Trophoblast cell (in vitro differentiated cells and primary cell): ENCODE results near the gene CXXC5.

Experiments used
- DNase-seq, 2 donors: peaks; one replicate each; pipeline ENCODE4 v3.0.0-alpha.2; 2016
- H2AFZ ChIP-seq: 2 replicates; pipeline ENCODE4 v1.6.1; 2013; ENCODE audit warnings: low read length, moderate library complexity, mild to moderate bottlenecking; ENCODE audit not compliant: insufficient read depth, poor library complexity
- H2AK5ac ChIP-seq: 2 replicates; pipeline ENCODE4 v1.6.1; 2013; ENCODE audit warnings: mild to moderate bottlenecking, low read length
- H2BK120ac ChIP-seq: 2 replicates; pipeline ENCODE4 v1.6.1; 2013; ENCODE audit warnings: low read length, mild to moderate bottlenecking, moderate library complexity; ENCODE audit not compliant: insufficient read depth, poor library complexity
- H2BK12ac ChIP-seq: 2 replicates; pipeline ENCODE4 v1.6.1; 2013; ENCODE audit warnings: mild to moderate bottlenecking, low read length, moderate library complexity
- H2BK5ac ChIP-seq: 2 replicates; pipeline ENCODE4 v1.6.1; 2013; ENCODE audit warnings: low read length, low read depth, moderate library complexity, mild to moderate bottlenecking; ENCODE audit not compliant: poor library complexity
- H3K14ac ChIP-seq: 2 replicates; pipeline ENCODE4 v1.6.1; 2013; ENCODE audit warnings: mild to moderate bottlenecking, low read length
- H3K18ac ChIP-seq: 2 replicates; pipeline ENCODE4 v1.6.1; 2013; ENCODE audit warnings: mild to moderate bottlenecking, low read length
- H3K23ac ChIP-seq: 2 replicates; pipeline ENCODE4 v1.6.1; 2013; ENCODE audit warnings: low read length
- H3K27ac ChIP-seq: 2 replicates; pipeline ENCODE4 v1.5.1; 2013; ENCODE audit warnings: low read depth, mild to moderate bottlenecking, inconsistent platforms, low read length, moderate library complexity
- H3K27me3 ChIP-seq: 2 replicates; pipeline ENCODE4 v1.6.1; 2013; ENCODE audit warnings: inconsistent platforms, mild to moderate bottlenecking, low read length, moderate library complexity; ENCODE audit not compliant: insufficient read depth
- H3K36me3 ChIP-seq, 2 experiments: 1 replicate in 1 of 2; 2 replicates in 1 of 2; pipeline ENCODE4 v1.6.1; 2013; ENCODE audit warnings: low read length in 2 of 2, mild to moderate bottlenecking in 2 of 2, moderate library complexity in 1 of 2; ENCODE audit not compliant: insufficient read depth in 2 of 2, control insufficient read depth in 1 of 2
- H3K4ac ChIP-seq: 2 replicates; pipeline ENCODE4 v1.6.1; 2013; ENCODE audit warnings: low read depth, mild to moderate bottlenecking, low read length, moderate library complexity
- H3K4me1 ChIP-seq, 2 experiments: 1 replicate in 1 of 2; 2 replicates in 1 of 2; pipeline ENCODE4 v1.6.1; 2013; ENCODE audit warnings: low read length in 2 of 2, mild to moderate bottlenecking in 2 of 2, moderate library complexity in 1 of 2; ENCODE audit not compliant: insufficient read depth in 2 of 2, control insufficient read depth in 1 of 2
- H3K4me2 ChIP-seq: 2 replicates; pipeline ENCODE4 v1.6.1; 2013; ENCODE audit warnings: inconsistent platforms, mild to moderate bottlenecking, low read length, moderate library complexity
- H3K4me3 ChIP-seq: 2 replicates; pipeline ENCODE4 v1.5.1; 2013; ENCODE audit warnings: mild to moderate bottlenecking, low read depth, low read length, inconsistent platforms
- H3K79me1 ChIP-seq: one replicate; pipeline ENCODE4 v1.6.1; 2013; ENCODE audit warnings: low read length
- H3K79me2 ChIP-seq: 2 replicates; pipeline ENCODE4 v1.6.1; 2013; ENCODE audit warnings: low read length, mild to moderate bottlenecking; ENCODE audit not compliant: control insufficient read depth, insufficient read depth, poor library complexity
- H3K9ac ChIP-seq: 2 replicates; pipeline ENCODE4 v1.6.1; 2013; ENCODE audit warnings: mild to moderate bottlenecking, low read length
- H3K9me3 ChIP-seq: 2 replicates; pipeline ENCODE4 v1.6.1; 2013; ENCODE audit warnings: low read depth, mild to moderate bottlenecking, control low read depth, inconsistent platforms, low read length; ENCODE audit not compliant: insufficient read depth
- H4K12ac ChIP-seq: 2 replicates; pipeline ENCODE4 v1.6.1; 2013; ENCODE audit warnings: low read depth, mild to moderate bottlenecking, low read length, moderate library complexity
- H4K8ac ChIP-seq: 2 replicates; pipeline ENCODE4 v1.6.1; 2013; ENCODE audit warnings: low read depth, mild to moderate bottlenecking, low read length, moderate library complexity
- H4K91ac ChIP-seq: one replicate; pipeline ENCODE4 v1.6.1; 2013; ENCODE audit warnings: low read depth, mild to moderate bottlenecking, low read length, moderate library complexity
- WGBS: extraction: QIAGEN DNeasy Blood & Tissue Kit; methylation state at CpG from one replicate; pipeline ENCODE4 v1.1.7; 2013; ENCODE audit warnings: missing lambda C conversion rate; ENCODE audit not compliant: insufficient read length, insufficient coverage; ENCODE audit errors: extremely low coverage; 5-methylcytosine and 5-hydroxymethylcytosine counted together

Gene CXXC5

GRCh38 chr5:139660923-139661814 lies 13.0 kb downstream of the CXXC5 start:
- H3K27ac ChIP-seq: peak overlapping the region; percentile 73
- peak overlapping the region; percentile 69 for H2AK5ac ChIP-seq
- peak; percentile 73 to 81 for DNase-seq
- H2AFZ ChIP-seq: peak overlapping the region; percentile 62
- peaks cover 34 to 46% of the 10 kb centered on the region in 2 experiments for H3K36me3 ChIP-seq
- H2BK5ac ChIP-seq: peak overlapping the region; percentile 50
- H3K4me1 ChIP-seq: peaks cover 67 to 71% of the 10 kb centered on the region in 2 experiments
- peaks cover 5% of the 10 kb centered on the region for H3K9me3 ChIP-seq
- H3K18ac ChIP-seq: peak overlapping the region; percentile 67
- peak overlapping the region; percentile 78 for H2BK120ac ChIP-seq
- H4K12ac ChIP-seq: no peak overlapping the region
- H4K91ac ChIP-seq: peak overlapping the region; percentile 63
- H3K79me2 ChIP-seq: peaks cover 58% of the 10 kb centered on the region
- no peak overlapping the region for H3K9ac ChIP-seq
- H3K23ac ChIP-seq: no peak overlapping the region
- WGBS: no CpG with 5 or more reads among the region's 41 CpGs
- peak overlapping the region; percentile 83 for H3K14ac ChIP-seq
- peak overlapping the region; percentile 42 for H2BK12ac ChIP-seq
- peak overlapping the region; percentile 66 for H3K4ac ChIP-seq
- H3K4me3 ChIP-seq: no peak overlapping the region
- H4K8ac ChIP-seq: peak overlapping the region; percentile 38
- peak overlapping the region; percentile 11 for H3K4me2 ChIP-seq
- H3K27me3 ChIP-seq: no peaks in the 10 kb centered on the region
- peaks cover 46% of the 10 kb centered on the region for H3K79me1 ChIP-seq

DNA sequence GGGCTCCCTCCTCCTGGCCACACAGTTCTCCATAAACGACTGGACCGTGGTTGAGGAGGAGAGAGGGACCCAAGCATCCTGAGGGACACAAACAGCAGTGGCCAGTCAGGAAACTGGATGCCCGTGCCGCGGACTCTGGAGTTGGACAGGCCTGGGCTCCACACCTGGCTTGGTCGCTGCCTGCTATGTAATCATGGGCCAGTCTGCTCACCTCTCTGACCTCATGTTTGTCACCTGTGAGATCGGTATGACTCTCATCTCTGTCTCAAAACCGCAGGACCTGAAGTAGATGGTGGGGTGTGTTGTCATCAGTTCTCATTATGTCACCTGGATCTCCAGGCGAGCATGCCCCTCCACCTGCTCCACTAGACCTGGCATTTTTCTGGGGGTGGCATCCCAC lies 14.5 kb downstream of the CXXC5 start:
- WGBS: no CpG with 5 or more reads among the region's 9 CpGs
- Histone ChIP-seq H3K79me1 (peaks cover 47% of the 10 kb centered on the region), H3K9me3 (peaks cover 3% of the 10 kb centered on the region), H3K36me3 (peaks cover 40 to 41% of the 10 kb centered on the region in 2 experiments), H2AFZ (no peak overlapping the region), H2BK5ac (no peak overlapping the region), H3K18ac (peak overlapping the region; percentile 43), H3K27me3 (no peaks in the 10 kb centered on the region), H4K91ac (no peak overlapping the region), H3K23ac (no peak overlapping the region), H2BK12ac (no peak overlapping the region), H3K4me3 (no peak overlapping the region), H3K27ac (no peak overlapping the region), H3K79me2 (peaks cover 55% of the 10 kb centered on the region), H4K8ac (no peak overlapping the region), H4K12ac (no peak overlapping the region), H3K14ac (no peak overlapping the region), H3K4ac (peak overlapping the region; percentile 66), H3K9ac (no peak overlapping the region), H2AK5ac (no peak overlapping the region), H2BK120ac (no peak overlapping the region), H3K4me1 (peaks cover 70 to 74% of the 10 kb centered on the region in 2 experiments), H3K4me2 (no peak overlapping the region)
- DNase-seq: peak in 1 of 2 donors; percentile 33

DNA sequence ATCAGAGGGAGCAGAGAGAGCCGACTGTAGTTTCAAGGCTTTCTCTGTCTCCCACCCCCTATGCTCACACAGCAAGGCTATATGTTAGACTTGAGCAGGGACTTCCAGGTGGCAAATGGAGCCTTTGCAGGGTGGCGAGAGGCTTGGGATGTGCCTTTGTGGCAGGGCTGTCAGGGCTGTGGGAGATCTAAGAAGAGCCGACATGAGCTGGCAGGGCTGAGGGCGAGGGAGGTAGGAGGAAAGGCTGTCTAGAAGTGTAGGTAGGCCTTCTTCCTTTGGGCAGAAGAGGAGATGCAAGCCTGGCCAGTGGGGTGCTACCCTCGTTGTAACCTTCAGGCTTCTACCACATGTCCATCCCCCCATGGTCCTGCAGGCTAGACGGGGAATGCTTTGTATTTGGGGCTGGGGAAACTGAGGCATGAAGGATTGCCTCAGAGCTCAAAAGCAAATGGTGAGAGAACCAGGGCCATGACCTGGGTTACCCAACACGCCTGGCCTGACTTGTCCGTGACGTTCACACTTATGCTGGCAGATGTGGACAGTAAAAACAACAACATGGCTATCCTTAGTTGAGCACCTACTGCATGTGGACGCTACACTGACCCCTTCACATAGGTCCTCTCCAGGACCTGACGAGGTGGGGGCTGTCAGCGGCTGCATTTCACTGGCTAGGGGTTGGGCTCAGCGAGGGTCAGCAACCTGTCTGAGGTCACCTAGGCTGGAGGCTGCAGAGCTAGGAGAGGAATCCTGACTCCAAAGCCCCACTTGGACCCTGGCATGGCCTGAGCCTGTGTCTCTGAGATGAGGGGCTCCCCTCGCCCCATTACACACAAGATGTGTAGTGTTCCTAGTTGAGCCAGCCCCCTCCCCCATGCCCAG lies 15.3 kb downstream of the CXXC5 start:
- Histone ChIP-seq H3K23ac (no peak overlapping the region), H2AK5ac (no peak overlapping the region), H2BK5ac (no peak overlapping the region), H3K4me2 (no peak overlapping the region), H3K79me2 (peaks cover 50% of the 10 kb centered on the region), H4K8ac (no peak overlapping the region), H3K27me3 (no peaks in the 10 kb centered on the region), H3K18ac (peak overlapping the region; percentile 12), H2AFZ (no peak overlapping the region), H3K4me3 (no peak overlapping the region), H3K4ac (peak overlapping the region; percentile 39), H3K27ac (no peak overlapping the region), H3K36me3 (peaks cover 41 to 43% of the 10 kb centered on the region in 2 experiments), H3K9me3 (peaks cover 3% of the 10 kb centered on the region), H2BK120ac (no peak overlapping the region), H3K79me1 (peaks cover 42% of the 10 kb centered on the region), H4K12ac (no peak overlapping the region), H4K91ac (no peak overlapping the region), H2BK12ac (no peak overlapping the region), H3K9ac (no peak overlapping the region), H3K4me1 (peaks cover 61 to 68% of the 10 kb centered on the region in 2 experiments), H3K14ac (no peak overlapping the region)
- DNase-seq: no peak
- no CpG with 5 or more reads among the region's 14 CpGs for whole genome bisulfite sequencing

GRCh38 chr5:139664086-139664693 lies 16.0 kb downstream of the CXXC5 start:
- H3K27ac ChIP-seq: no peak overlapping the region
- no peak overlapping the region for H2AK5ac ChIP-seq
- peaks cover 41 to 50% of the 10 kb centered on the region in 2 experiments for H3K36me3 ChIP-seq
- WGBS: no CpG with 5 or more reads among the region's 9 CpGs
- H3K4ac ChIP-seq: peak overlapping the region; percentile 39
- no peak overlapping the region for H2BK120ac ChIP-seq
- H3K18ac ChIP-seq: no peak overlapping the region
- peaks cover 41% of the 10 kb centered on the region for H3K79me1 ChIP-seq
- no peak overlapping the region for H2BK5ac ChIP-seq
- DNase-seq: peak; percentile 41 to 51
- no peaks in the 10 kb centered on the region for H3K27me3 ChIP-seq
- peaks cover 56 to 67% of the 10 kb centered on the region in 2 experiments for H3K4me1 ChIP-seq
- no peak overlapping the region for H3K4me2 ChIP-seq
- no peak overlapping the region for H2BK12ac ChIP-seq
- H3K9me3 ChIP-seq: peaks cover 3% of the 10 kb centered on the region
- no peak overlapping the region for H4K91ac ChIP-seq
- no peak overlapping the region for H4K8ac ChIP-seq
- H3K79me2 ChIP-seq: peaks cover 57% of the 10 kb centered on the region
- H3K14ac ChIP-seq: no peak overlapping the region
- no peak overlapping the region for H3K9ac ChIP-seq
- no peak overlapping the region for H3K23ac ChIP-seq
- H2AFZ ChIP-seq: no peak overlapping the region
- H4K12ac ChIP-seq: no peak overlapping the region
- H3K4me3 ChIP-seq: no peak overlapping the region
